Vagina (tissue), 2 donors: Measurements from ENCODE around the gene IL6ST.
"Not testable (repeated sequence)": the region's sequence is repeated elsewhere in the genome, so short reads cannot be mapped to it uniquely, and the experiment has no call there.

Experiments used
- CTCF ChIP-seq, 3 experiments: fragments of 450-650 bp in 2 of 3; fragments of 200-600 bp in 1 of 3; sonication (generic) in 1 of 3; IDR thresholded peaks; one replicate each; pipeline ENCODE4 v1.5.1; 2017 to 2019; ENCODE audit warnings: antibody characterized with exemption in 3 of 3, mild to moderate bottlenecking in 2 of 3, moderate library complexity in 2 of 3
- POLR2A ChIP-seq, 2 donors: fragments of 450-650 bp; IDR thresholded peaks; one replicate each; pipeline ENCODE4 v1.6.1; 2017; ENCODE audit warnings: antibody characterized with exemption in 2 of 2, mild to moderate bottlenecking in 2 of 2, moderate library complexity in 2 of 2

- not testable (repeated sequence) for TF ChIP-seq CTCF, POLR2A (IDR thresholded peaks at IDR 0.05)
Observed at GRCh38 chr5:56035394-56035793, 40.6 kb upstream of the IL6ST start.
